WI38 (cell line): Measurements from ENCODE around the gene ZNF579.
"Not testable (repeated sequence)": the region's sequence is repeated elsewhere in the genome, so short reads cannot be mapped to it uniquely, and the experiment has no call there.

ENCODE experiments used
- H3K4me3 ChIP-seq: 2 replicates; pipeline ENCODE4 v1.5.1; 2011; ENCODE audit warnings: low read depth, mild to moderate bottlenecking, control low read depth, low read length
- TF ChIP-seq, protein P1 (sequence below): IDR thresholded peaks from 2 replicates; pipeline ENCODE4 v1.5.1; 2012; ENCODE audit warnings: low read depth, mild to moderate bottlenecking, control low read depth, low read length

The ZNF579 gene

DNA sequence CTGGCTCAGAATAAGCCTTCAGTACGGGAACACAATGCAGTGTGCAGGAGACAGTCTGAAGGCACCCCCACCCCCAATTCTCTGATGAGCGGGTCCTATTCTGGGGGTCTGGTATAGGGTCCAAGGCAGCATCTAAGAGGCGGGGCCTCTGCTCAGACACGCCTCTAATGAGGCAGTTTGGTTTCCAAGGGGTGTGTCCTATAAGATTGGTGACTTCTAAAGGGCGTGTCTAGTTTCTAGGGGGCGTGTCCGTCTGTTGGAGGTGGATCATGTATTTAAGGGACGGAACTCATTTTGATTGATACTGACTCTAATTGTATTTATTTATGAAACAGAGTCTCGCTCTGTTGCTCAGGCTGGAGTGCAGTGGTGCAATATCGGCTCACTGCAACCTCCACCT is 10.0 kb upstream of the ZNF579 start:
- no peak overlapping the region for H3K4me3 ChIP-seq
- TF ChIP-seq, protein P1, sequence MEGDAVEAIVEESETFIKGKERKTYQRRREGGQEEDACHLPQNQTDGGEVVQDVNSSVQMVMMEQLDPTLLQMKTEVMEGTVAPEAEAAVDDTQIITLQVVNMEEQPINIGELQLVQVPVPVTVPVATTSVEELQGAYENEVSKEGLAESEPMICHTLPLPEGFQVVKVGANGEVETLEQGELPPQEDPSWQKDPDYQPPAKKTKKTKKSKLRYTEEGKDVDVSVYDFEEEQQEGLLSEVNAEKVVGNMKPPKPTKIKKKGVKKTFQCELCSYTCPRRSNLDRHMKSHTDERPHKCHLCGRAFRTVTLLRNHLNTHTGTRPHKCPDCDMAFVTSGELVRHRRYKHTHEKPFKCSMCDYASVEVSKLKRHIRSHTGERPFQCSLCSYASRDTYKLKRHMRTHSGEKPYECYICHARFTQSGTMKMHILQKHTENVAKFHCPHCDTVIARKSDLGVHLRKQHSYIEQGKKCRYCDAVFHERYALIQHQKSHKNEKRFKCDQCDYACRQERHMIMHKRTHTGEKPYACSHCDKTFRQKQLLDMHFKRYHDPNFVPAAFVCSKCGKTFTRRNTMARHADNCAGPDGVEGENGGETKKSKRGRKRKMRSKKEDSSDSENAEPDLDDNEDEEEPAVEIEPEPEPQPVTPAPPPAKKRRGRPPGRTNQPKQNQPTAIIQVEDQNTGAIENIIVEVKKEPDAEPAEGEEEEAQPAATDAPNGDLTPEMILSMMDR: no peak

DNA sequence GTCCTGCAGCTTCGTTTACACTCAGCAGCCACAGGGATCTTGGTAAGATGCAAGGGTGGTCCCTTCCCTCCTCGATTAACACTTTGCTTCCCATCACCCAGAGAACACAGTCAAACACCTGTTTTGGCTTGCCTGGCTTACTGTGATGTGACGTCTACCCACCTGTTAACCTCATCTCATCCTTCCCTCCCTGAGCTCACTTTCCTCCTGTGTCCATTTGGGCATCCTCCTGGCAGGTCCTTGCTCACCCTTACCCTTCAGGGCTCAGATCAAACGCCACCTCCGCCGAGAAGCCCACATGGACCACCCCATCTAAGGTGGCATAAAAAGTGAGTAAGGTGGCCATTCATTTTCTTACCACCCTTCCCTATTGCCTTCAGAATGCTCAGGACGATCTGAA is 9.5 kb upstream of the ZNF579 start:
- TF ChIP-seq, protein P1: no peak

DNA sequence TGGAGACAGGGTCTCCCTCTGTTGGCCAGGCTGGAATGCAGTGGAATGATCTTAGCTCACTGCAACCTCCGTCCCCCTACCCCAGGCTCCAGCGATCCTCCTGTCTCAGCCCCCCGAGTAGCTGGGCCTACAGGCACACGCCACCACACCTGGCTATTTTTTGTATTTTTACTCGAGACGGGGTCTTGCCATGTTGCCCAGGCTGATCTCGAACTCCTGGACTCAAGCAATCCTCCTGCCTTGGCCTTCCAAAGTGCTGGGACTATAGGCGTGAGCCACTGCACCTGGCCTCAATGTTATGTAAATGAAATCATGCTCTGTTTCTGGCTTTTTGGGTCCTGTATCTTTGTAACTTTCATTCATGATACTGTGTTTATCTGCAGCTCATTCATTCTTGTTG is 8.1 kb upstream of the ZNF579 start:
- TF ChIP-seq, protein P1: no peak
- H3K4me3 ChIP-seq: no peak overlapping the region

More for the DNA sequence above, 9.5 kb upstream of the ZNF579 start:
- H3K4me3 ChIP-seq: no peak overlapping the region

DNA sequence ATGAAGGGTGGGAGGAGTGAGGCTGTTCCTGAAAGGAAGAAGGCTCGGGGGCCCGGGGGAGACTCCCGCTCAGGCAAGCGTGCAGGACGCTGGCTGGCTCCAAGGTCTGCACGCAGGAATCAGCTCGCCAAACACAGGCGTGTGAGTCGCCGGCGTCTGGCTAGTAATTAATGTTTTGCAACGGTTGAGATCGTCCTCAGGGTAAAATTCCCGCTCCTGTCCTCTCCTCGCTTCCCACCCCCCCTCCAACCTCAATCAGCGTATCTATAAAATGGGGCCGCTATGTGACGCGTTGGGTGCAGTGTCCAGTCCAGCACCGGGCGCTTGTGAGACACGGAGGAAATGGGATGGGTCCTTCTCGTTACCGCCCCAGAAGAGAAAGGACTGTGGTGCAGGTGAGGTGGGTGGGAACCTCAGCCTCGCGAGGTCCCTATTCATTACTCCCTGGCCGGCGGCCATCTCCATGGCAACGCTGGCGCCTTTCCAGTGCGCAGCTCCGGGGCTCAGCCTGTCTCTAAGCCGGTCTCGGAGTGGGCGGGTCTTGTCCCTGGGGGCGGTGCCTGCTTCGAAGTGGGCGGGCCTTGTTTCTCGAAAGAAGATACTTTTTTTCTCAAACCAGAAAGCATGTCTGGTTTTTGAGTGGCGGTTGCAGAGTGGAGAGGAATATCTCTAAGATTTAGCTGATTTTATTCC is 6.5 kb upstream of the ZNF579 start:
- peak overlapping the region; percentile 50 for H3K4me3 ChIP-seq
- TF ChIP-seq, protein P1: no peak

DNA sequence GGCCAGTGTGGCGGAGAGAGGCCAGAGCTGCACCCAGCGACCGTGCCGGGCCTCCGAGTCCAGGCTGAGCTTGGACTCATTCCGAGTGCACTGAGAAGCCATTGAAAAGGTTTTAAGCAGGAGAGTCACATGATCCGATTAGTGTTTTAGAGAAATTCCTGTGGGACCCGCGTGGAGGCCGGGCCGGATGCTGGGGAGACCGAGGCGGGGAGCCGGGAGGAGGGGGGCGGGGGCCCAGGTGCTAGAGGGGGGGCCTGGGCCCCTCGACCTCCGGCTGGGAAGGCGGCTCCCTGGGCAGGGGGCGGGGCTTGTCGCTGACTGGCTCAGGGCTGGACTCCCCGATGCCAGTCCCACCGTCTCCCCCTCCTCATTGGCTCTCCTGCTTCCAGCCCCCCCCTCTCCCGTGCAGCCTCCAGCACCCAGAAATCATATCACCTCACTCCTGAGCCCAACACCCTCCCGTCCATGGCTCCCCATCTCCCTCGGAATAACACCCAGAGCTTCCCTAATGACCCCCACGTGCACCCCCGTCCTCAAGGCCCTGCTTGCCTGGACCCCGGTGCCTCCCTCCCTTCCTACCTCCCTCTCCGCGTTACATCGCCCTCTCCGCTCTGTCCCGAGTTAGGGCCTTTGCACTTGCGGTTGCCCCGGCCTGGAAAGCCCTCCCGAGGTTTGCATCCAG is 5.2 kb upstream of the ZNF579 start:
- H3K4me3 ChIP-seq: peak overlapping the region; percentile 37
- TF ChIP-seq, protein P1: no peak

DNA sequence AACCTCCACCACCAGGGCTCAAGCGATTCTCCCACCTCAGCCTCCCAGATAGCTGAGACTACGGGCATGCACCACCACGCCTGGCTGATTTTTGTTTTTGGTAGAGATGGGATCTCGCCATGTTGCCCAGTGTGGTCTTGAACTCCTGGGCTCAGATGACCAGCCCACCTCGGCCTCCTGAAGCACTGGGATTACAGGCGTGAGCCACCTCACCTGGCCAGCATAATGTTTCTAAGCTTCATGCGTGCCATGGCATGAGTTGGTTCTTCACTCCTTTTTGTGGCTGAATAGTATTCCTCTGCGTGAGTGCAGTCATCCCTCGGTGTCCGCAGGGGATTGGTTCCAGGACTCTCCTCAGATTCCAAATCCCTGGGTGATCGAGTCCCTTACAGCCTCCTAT is 4.2 kb upstream of the ZNF579 start:
- no peak overlapping the region for H3K4me3 ChIP-seq
- TF ChIP-seq, protein P1: no peak

DNA sequence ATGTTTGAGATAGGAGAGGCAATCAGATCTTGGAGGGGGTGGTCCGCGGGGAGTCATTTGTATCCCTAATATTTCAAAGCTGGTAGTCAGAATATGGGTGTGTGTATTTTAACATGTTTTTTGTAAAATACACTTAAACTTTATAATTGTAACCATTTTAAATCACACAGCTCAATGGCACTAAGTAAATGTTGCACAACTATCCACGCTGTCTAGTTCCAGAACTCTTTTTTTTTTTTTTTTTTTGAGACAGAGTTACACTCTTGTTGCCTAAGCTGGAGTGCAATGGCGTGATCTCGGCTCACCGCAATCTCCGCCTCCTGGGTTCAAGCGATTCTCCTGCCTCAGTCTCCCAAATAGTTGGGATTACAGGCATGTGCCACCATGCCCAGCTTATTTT is 3.2 kb upstream of the ZNF579 start:
- H3K4me3 ChIP-seq: not testable (repeated sequence)

DNA sequence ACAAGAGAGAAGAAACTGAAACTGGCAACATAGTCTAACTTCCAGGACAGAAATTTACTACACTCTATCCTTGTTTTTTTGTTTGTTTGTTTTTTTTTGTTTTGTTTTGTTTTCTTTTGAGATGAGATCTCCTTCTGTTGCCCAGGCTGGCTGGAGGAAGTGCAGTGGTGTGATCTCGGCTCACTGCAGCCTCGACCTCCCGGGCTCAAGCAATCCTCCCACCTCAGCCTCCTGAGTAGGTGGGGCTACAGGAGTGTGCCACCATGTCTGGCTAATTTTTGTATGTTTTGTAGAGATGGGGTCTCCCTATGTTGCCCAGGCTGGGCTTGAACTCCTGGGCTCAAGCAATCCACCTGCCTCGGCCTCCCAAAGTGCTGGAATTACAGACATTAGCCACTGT is 1.6 kb upstream of the ZNF579 start:
- not testable (repeated sequence) for H3K4me3 ChIP-seq
